GM19467 (cell line): Measurements from ENCODE around the gene PRCD.

Experiments used
- ATAC-seq: cut with Tn5 transposase; IDR thresholded peaks from one replicate; pipeline ENCODE4 v1.9.1; 2021; ENCODE audit warnings: mild to moderate bottlenecking, moderate library complexity; ENCODE audit not compliant: unreplicated experiment

Gene PRCD

GRCh38 chr17:76588182-76588581 lies 48.3 kb downstream of the PRCD start:
- no peak for ATAC-seq

GRCh38 chr17:76593384-76593826 lies 53.6 kb downstream of the PRCD start:
- no peak for ATAC-seq

GRCh38 chr17:76593959-76594358 lies 54.1 kb downstream of the PRCD start:
- no peak for ATAC-seq

- no peak for ATAC-seq
Measured at GRCh38 chr17:76594690-76595089, 54.8 kb downstream of the PRCD start.
